ENCODE data around the gene PNPLA2.
A peak's percentile ranks its signal among the peaks of the same experiment; 100 is the strongest.

The PNPLA2 gene

GRCh38 chr11:777288-778255, 41.1 kb upstream of the PNPLA2 start, which contains the start of gene GATD1:
TSS of gene GATD1 (minus strand) at chr11:777487. CDS start at chr11:777462, 25 bp downstream.
- DNase-seq, result peak; percentile 92 to 96
- TF ChIP-seq GATA1 (IDR thresholded peaks at IDR 0.05; ENCODE audit: low read depth, low read length) (no peak), POLR2A (IDR thresholded peaks at IDR 0.05; ENCODE audit: low read length) (peak; percentile 87)

GRCh38 chr11:778976-779954, 39.4 kb upstream of the PNPLA2 start:
- no peak for TF ChIP-seq GATA1 (IDR thresholded peaks at IDR 0.05; ENCODE audit: low read depth, low read length)
- no peak for TF ChIP-seq POLR2A (IDR thresholded peaks at IDR 0.05; ENCODE audit: low read length)
- no peak for DNase-seq

GRCh38 chr11:779955-780532, 38.7 kb upstream of the PNPLA2 start:
- TF ChIP-seq POLR2A (IDR thresholded peaks at IDR 0.05; ENCODE audit: low read length) (no peak), GATA1 (IDR thresholded peaks at IDR 0.05; ENCODE audit: low read depth, low read length) (no peak)
- DNase-seq, result no peak

GRCh38 chr11:782264-783174, 36.2 kb upstream of the PNPLA2 start:
- TF ChIP-seq GATA1 (IDR thresholded peaks at IDR 0.05; ENCODE audit: low read depth, low read length) (no peak), POLR2A (IDR thresholded peaks at IDR 0.05; ENCODE audit: low read length) (no peak)
- no peak for DNase-seq

- TF ChIP-seq GATA1 (IDR thresholded peaks at IDR 0.05; ENCODE audit: low read depth, low read length) (no peak), POLR2A (IDR thresholded peaks at IDR 0.05; ENCODE audit: low read length) (no peak)
- DNase-seq, result peak; percentile 67 to 76
Measured at GRCh38 chr11:783581-784015, 35.1 kb upstream of the PNPLA2 start.

- no peak for TF ChIP-seq GATA1 (IDR thresholded peaks at IDR 0.05; ENCODE audit: low read depth, low read length)
- TF ChIP-seq POLR2A (IDR thresholded peaks at IDR 0.05; ENCODE audit: low read length), result no peak
- no peak for DNase-seq
Measured at GRCh38 chr11:786235-787083, 32.3 kb upstream of the PNPLA2 start.

- no peak for DNase-seq
- TF ChIP-seq POLR2A (IDR thresholded peaks at IDR 0.05; ENCODE audit: low read length) (no peak), GATA1 (IDR thresholded peaks at IDR 0.05; ENCODE audit: low read depth, low read length) (no peak)
Measured at GRCh38 chr11:787084-787675, 31.5 kb upstream of the PNPLA2 start.

GRCh38 chr11:788009-788640, 30.6 kb upstream of the PNPLA2 start:
- DNase-seq, result no peak
- no peak for TF ChIP-seq GATA1 (IDR thresholded peaks at IDR 0.05; ENCODE audit: low read depth, low read length)
- no peak for TF ChIP-seq POLR2A (IDR thresholded peaks at IDR 0.05; ENCODE audit: low read length)

- TF ChIP-seq POLR2A (IDR thresholded peaks at IDR 0.05; ENCODE audit: low read length) (no peak), GATA1 (IDR thresholded peaks at IDR 0.05; ENCODE audit: low read depth, low read length) (no peak)
Measured at GRCh38 chr11:788953-789940, 29.5 kb upstream of the PNPLA2 start.

GRCh38 chr11:789943-790342, 28.8 kb upstream of the PNPLA2 start, which contains the start of gene CEND1:
TSS of gene CEND1 (minus strand) at chr11:790090. CDS start at chr11:788576, 1,514 bp downstream.
- peak in 1 of 2 experiments; percentile 41 for DNase-seq
- no peak for TF ChIP-seq GATA1 (IDR thresholded peaks at IDR 0.05; ENCODE audit: low read depth, low read length)
- TF ChIP-seq POLR2A (IDR thresholded peaks at IDR 0.05; ENCODE audit: low read length), result no peak

More at GRCh38 chr11:788953-789940, 29.5 kb upstream of the PNPLA2 start:
- no peak for DNase-seq
